HEK293 (cell line): Measurements from ENCODE around the gene QSOX1.

Experiments used
- GFI1B ChIP-seq: fragments of 450-650 bp; formaldehyde crosslinking; IDR thresholded peaks from 2 replicates; pipeline ENCODE4 v1.5.1; 2016; ENCODE audit warnings: missing biosample characterization, missing genetic modification characterization
- PRDM10 ChIP-seq: fragments of 450-650 bp; formaldehyde crosslinking; IDR thresholded peaks from 2 replicates; pipeline ENCODE4 v1.5.1; 2016; ENCODE audit warnings: missing biosample characterization, missing genetic modification characterization
- ZFP37 ChIP-seq: fragments of 450-650 bp; formaldehyde crosslinking; IDR thresholded peaks from 2 replicates; pipeline ENCODE4 v1.5.1; 2016; ENCODE audit warnings: missing biosample characterization, missing genetic modification characterization
- TF ChIP-seq, protein P1 (sequence below): fragments of 450-650 bp; formaldehyde crosslinking; IDR thresholded peaks from 2 replicates; pipeline ENCODE4 v1.5.1; 2016; ENCODE audit warnings: missing biosample characterization, missing genetic modification characterization
- TF ChIP-seq, protein P2 (sequence below): fragments of 450-650 bp; formaldehyde crosslinking; IDR thresholded peaks from 2 replicates; pipeline ENCODE4 v1.5.1; 2017; ENCODE audit warnings: missing biosample characterization, missing genetic modification characterization

DNA sequence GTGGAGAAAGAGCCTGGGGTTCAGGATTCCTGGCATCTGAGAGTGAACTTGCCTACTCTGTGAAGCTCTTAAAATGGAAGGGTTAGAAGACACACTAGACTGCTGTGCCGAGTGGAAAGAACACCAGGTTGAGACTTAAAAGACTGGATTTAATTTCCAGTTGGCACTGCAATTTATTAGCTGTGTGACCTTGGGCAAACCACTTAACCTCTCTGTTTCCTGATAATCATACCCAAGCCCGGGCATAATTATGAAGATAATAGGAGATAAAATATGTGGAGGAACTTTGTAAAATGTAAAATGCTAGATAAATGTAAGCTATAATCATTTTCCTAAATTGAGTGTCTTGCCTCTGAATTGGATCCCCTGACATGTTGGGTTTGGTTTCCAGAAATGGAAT lies 70.7 kb downstream of the QSOX1 start:
- TF ChIP-seq, protein P1, sequence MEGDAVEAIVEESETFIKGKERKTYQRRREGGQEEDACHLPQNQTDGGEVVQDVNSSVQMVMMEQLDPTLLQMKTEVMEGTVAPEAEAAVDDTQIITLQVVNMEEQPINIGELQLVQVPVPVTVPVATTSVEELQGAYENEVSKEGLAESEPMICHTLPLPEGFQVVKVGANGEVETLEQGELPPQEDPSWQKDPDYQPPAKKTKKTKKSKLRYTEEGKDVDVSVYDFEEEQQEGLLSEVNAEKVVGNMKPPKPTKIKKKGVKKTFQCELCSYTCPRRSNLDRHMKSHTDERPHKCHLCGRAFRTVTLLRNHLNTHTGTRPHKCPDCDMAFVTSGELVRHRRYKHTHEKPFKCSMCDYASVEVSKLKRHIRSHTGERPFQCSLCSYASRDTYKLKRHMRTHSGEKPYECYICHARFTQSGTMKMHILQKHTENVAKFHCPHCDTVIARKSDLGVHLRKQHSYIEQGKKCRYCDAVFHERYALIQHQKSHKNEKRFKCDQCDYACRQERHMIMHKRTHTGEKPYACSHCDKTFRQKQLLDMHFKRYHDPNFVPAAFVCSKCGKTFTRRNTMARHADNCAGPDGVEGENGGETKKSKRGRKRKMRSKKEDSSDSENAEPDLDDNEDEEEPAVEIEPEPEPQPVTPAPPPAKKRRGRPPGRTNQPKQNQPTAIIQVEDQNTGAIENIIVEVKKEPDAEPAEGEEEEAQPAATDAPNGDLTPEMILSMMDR (tag by site-specific recombination) = no peak
- TF ChIP-seq ZFP37 (no peak), GFI1B (tag by site-specific recombination) (no peak), PRDM10 (tag by site-specific recombination) (no peak)
- TF ChIP-seq, protein P2, sequence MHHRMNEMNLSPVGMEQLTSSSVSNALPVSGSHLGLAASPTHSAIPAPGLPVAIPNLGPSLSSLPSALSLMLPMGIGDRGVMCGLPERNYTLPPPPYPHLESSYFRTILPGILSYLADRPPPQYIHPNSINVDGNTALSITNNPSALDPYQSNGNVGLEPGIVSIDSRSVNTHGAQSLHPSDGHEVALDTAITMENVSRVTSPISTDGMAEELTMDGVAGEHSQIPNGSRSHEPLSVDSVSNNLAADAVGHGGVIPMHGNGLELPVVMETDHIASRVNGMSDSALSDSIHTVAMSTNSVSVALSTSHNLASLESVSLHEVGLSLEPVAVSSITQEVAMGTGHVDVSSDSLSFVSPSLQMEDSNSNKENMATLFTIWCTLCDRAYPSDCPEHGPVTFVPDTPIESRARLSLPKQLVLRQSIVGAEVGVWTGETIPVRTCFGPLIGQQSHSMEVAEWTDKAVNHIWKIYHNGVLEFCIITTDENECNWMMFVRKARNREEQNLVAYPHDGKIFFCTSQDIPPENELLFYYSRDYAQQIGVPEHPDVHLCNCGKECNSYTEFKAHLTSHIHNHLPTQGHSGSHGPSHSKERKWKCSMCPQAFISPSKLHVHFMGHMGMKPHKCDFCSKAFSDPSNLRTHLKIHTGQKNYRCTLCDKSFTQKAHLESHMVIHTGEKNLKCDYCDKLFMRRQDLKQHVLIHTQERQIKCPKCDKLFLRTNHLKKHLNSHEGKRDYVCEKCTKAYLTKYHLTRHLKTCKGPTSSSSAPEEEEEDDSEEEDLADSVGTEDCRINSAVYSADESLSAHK (tag by site-specific recombination) = no peak
